GM12874 (cell line): Measurements from ENCODE around the gene CFAP74.

Experiments
- TF ChIP-seq, protein P1 (sequence below): IDR thresholded peaks from 2 replicates; pipeline ENCODE4 v1.5.1; 2011; ENCODE audit warnings: low read depth, mild to moderate bottlenecking, control low read depth, low read length, moderate library complexity; ENCODE audit not compliant: insufficient read depth

The CFAP74 gene

DNA sequence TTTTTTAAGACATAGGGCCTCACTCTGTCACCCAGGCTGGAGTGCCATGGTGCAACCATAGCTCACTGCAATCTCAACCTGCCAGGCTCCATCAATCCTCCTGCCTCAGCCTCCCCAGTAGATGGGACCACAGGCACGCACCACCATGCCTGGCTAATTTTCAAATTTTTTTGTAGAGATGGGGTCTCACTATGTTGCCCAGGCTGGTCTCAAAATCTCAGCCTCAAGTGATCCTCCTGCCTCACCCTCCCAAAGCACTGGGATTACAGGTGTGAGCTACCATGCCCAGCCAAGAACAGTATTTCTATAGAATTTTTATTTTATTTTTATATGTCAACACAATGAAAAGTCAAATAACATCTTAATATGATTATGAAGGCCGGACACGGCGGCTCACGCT is 123.6 kb downstream of the CFAP74 start:
- TF ChIP-seq, protein P1, sequence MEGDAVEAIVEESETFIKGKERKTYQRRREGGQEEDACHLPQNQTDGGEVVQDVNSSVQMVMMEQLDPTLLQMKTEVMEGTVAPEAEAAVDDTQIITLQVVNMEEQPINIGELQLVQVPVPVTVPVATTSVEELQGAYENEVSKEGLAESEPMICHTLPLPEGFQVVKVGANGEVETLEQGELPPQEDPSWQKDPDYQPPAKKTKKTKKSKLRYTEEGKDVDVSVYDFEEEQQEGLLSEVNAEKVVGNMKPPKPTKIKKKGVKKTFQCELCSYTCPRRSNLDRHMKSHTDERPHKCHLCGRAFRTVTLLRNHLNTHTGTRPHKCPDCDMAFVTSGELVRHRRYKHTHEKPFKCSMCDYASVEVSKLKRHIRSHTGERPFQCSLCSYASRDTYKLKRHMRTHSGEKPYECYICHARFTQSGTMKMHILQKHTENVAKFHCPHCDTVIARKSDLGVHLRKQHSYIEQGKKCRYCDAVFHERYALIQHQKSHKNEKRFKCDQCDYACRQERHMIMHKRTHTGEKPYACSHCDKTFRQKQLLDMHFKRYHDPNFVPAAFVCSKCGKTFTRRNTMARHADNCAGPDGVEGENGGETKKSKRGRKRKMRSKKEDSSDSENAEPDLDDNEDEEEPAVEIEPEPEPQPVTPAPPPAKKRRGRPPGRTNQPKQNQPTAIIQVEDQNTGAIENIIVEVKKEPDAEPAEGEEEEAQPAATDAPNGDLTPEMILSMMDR, result no peak

DNA sequence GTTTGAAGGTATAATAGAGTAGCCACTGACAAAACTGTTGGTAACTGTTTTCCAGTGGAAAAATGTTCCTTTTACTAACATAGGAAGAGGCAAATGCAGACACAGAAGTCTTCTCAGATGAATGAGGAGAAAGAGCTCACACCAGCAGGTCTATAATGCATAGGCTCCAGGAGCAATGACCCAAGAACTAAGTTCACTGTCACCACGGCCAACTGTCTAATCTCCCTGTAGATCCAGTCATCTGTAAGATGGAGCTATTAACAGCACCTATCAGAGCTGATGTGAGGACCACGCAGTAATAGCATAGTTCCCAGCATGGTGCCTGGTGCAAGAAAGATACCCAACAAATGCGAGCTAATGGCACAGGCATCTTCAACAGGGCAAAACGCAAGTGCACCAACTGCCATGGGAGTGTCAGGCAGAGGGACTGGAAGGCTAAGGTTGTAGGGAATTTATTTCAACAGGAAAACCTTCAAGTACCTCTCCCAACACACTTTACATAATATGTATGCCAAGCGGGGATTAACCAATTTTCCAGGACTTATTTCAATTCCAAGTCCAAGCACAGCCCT is 125.6 kb downstream of the CFAP74 start:
- TF ChIP-seq, protein P1, result no peak

DNA sequence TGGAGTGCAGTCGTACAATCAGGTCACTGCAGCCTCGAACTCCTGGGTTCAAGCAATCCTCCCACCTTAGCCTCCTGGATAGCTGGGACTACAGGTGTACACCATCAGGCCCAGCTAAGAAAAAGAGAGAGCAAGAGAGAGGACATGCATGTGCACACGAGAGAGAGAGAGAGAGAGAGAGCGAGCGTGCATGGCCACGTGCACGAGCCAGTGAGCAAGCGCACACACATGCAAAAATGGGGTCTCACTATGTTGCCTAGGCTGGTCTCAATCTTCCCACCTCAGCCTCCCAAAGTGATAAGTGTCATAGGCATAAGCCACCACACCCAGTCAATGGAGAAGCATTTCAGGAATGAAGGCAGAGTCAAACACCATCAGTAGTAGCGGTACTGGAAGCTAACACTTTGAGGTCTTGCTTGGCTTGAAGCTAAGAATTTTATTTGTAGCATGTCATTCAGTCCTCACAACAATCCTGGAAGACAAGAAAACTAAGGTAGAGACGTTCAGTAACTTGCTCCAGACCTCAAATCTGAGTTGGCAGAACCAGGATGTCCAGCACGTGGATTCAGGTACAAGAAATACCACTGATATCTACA is 127.2 kb downstream of the CFAP74 start:
- TF ChIP-seq, protein P1, result no peak

DNA sequence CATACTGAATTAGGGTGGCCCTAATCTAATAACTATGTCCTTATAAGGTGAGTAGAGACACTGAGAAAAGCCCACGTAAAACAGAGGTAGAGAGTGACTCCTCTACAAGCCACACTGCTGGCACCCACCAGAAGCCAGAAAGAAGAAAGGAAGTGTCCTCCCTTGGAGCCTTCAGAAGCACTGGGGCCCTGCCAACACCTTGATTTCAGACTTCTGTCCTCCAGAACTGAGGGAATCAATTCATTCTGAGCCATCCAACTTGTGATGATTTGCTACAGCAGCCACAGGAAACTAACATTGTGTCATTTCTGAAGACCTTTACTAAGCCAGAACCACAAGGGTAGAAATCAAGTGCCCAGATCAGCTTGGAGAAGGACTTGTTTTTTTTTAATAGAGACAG is 127.7 kb downstream of the CFAP74 start:
- TF ChIP-seq, protein P1, result no peak

DNA sequence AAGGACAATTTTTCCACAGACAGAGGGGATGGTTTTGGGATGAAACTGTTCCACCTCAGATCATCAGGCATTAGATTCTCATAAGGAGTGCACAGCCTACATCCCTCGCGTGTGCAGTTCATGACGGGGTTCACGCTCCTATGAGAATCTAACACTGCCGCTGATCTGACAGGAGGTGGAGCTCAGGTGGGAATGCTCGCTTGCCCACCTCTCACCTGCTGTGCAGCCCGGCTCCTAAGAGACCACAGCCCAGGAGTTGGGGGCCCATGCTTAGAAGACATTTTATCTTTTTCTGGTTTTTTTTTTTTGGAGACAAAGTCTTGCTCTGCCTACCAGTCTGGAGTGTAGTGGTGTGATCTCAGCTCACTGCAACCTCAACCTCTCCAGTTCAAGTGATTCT is 128.7 kb downstream of the CFAP74 start:
- TF ChIP-seq, protein P1, result no peak

DNA sequence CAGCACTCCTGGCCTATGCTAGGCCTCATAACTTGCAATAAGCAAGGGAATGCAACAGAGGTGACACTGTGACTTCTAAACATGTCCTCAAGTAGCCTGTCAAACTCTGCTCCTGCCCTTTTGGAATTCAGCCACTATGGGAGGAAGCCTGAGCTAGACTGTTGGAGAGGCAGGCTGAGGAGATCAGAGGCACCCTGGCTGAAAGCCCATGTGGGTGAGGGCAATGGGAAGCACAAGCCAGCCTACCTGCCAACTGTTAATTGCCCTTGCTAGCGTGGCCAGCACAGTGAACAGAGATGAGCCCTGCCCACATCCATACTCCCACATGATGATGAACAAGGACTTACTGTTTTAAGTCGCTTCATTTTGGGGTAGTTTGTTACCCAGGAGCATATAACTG is 130.4 kb downstream of the CFAP74 start:
- TF ChIP-seq, protein P1, result no peak

DNA sequence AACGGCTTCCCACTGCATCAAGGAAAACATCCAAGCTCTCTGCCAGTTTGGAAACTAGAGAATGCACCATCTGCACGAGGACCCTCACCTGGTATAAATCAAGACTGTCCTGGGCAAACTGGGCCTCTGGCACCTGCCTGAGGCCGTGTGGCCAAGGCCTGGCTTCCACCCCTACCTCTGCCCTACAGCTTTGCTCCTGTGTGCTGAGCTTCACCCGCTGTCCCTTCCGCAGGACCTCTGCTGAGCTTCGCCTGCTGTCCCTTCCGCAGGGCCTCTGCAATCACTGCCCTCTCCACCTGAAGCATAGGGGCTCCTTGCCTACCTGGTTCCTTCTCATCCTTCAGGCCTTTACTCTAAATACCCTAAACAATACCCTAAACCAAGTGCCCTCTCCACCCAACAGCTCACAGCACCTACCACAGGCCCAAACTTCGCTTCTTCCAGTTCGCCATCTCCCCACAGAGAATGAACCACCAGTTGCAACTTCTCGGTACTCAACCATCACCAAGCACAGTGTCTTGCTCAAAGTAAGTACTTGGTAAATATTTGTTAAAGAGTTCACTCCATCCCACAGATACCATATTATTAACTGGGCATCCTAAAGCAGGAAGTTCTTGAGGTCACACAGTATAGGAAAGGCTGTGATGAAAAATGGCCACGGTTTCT is 131.1 kb downstream of the CFAP74 start:
- TF ChIP-seq, protein P1, result no peak
